ENCODE results near the gene MYO9B. TPM values are rescaled to one million over a fixed set of nuclear protein-coding genes. Genes with fewer than 3 reads are reported as not detected.

The MYO9B gene
- total RNA-seq, 1 donor from 2014 or later = 100 TPM

DNA sequence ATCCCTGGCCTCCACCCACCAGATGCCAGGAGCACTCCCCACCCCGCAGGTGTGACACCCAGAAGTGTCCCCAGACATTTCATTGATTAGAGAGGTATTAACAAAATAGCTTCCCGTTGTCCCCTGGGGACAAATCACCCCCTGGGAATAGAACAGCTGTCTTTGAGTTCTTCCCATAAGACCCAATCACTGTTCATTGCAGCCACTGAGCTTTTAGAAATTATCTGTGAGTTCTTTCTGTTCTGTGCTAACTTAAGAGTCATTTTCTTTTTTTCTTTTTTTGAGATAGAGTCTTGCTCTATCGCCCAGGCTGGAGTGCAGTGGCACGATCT lies 32.8 kb downstream of the MYO9B start:
- DNase-seq (ENCODE audit: extremely low spot score in 2 of 2) = no peak
- intact Hi-C loops (cut with DNase I) = no loop called here
- TF ChIP-seq POLR2AphosphoS5 (IDR thresholded peaks at IDR 0.05; ENCODE audit: insufficient read depth in 1 of 2, low read depth in 1 of 2) = no peak
- Histone ChIP-seq H3K4me1 (peaks cover 64% of the 10 kb centered on the region), H3K27ac (peak overlapping the region; percentile 82), H3K27me3 (no peaks in the 10 kb centered on the region), H3K4me3 (no peak overlapping the region), H3K9me3 (no peaks in the 10 kb centered on the region), H3K36me3 (peaks cover 0 to 14% of the 10 kb centered on the region in 2 donors)

DNA sequence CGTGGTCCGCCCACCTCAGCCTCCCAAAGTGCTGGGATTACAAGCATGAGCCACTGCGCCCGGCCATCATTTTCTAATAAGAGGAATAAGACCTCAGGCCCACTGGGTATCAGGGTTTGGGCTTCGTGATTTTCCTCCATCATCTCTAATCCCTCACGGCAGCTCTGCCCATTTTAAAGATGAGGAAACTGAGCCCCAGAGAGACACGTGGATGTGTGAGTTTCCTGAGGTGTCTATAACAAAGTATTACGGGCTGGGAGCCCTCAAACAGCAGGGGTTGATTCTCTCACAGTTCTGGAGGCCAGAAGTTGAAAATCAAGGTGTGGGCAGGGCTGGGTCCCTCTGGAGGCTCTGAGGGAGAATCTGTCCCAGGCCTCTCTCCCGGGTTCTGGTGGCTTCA lies 33.7 kb downstream of the MYO9B start:
- H3K36me3 ChIP-seq = peaks cover 0 to 5% of the 10 kb centered on the region in 2 donors
- intact Hi-C loops (cut with DNase I) = no loop called here

DNA sequence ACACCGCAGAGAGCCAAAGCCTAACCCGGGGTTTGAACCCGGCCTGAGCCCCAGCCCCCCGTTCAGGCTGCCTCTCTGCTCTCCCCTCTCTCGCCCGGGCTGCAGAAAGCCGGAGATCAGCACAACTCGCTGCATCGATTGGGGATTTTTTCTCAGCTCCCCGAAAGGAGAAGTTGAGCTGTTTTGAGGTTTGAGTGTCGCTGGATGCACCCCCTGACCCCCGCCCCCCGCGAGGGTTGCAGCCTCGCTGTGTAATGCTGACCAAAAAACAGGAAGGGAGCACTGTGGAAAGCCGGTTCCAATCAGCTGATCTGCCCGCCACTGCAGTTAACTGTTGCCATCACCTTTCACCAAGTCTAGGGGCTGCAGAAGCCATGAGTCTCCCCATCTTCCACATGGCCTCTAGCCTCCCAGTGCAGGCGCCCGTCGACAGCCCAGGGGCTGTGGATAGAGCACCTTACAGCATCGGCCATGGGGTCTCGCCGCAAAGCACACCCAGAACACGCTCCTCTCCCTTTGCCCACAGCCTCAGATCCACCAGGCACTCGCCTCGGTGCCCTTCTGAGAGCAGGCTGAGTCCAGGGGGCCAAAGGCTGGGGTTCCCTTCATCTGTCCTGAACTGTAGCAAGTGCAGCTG lies 34.5 kb downstream of the MYO9B start:
- peak in 1 of 2 donors; percentile 32 for TF ChIP-seq POLR2AphosphoS5 (IDR thresholded peaks at IDR 0.05; ENCODE audit: insufficient read depth in 1 of 2, low read depth in 1 of 2)
- TF ChIP-seq, protein P1, sequence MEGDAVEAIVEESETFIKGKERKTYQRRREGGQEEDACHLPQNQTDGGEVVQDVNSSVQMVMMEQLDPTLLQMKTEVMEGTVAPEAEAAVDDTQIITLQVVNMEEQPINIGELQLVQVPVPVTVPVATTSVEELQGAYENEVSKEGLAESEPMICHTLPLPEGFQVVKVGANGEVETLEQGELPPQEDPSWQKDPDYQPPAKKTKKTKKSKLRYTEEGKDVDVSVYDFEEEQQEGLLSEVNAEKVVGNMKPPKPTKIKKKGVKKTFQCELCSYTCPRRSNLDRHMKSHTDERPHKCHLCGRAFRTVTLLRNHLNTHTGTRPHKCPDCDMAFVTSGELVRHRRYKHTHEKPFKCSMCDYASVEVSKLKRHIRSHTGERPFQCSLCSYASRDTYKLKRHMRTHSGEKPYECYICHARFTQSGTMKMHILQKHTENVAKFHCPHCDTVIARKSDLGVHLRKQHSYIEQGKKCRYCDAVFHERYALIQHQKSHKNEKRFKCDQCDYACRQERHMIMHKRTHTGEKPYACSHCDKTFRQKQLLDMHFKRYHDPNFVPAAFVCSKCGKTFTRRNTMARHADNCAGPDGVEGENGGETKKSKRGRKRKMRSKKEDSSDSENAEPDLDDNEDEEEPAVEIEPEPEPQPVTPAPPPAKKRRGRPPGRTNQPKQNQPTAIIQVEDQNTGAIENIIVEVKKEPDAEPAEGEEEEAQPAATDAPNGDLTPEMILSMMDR (IDR thresholded peaks at IDR 0.05) = no peak
- peak overlapping the region; percentile 82 for H3K27ac ChIP-seq
- no peak for DNase-seq (ENCODE audit: extremely low spot score in 2 of 2)
- no peaks in the 10 kb centered on the region for H3K36me3 ChIP-seq
- intact Hi-C loops (cut with DNase I) = no loop called here
- H3K4me3 ChIP-seq = no peak overlapping the region
- H3K27me3 ChIP-seq = no peaks in the 10 kb centered on the region
- no peaks in the 10 kb centered on the region for H3K9me3 ChIP-seq
- peaks cover 69% of the 10 kb centered on the region for H3K4me1 ChIP-seq

More for the DNA sequence above, 33.7 kb downstream of the MYO9B start:
- no peak for TF ChIP-seq POLR2A (IDR thresholded peaks at IDR 0.05)
- TF ChIP-seq, protein P1 (IDR thresholded peaks at IDR 0.05) = no peak
- TF ChIP-seq POLR2AphosphoS5 (IDR thresholded peaks at IDR 0.05; ENCODE audit: insufficient read depth in 1 of 2, low read depth in 1 of 2) = no peak
- H3K4me3 ChIP-seq = no peak overlapping the region
- no peaks in the 10 kb centered on the region for H3K27me3 ChIP-seq
- peaks cover 72% of the 10 kb centered on the region for H3K4me1 ChIP-seq
- DNase-seq (ENCODE audit: extremely low spot score in 2 of 2) = no peak
- no peaks in the 10 kb centered on the region for H3K9me3 ChIP-seq
- peak overlapping the region; percentile 82 for H3K27ac ChIP-seq

DNA sequence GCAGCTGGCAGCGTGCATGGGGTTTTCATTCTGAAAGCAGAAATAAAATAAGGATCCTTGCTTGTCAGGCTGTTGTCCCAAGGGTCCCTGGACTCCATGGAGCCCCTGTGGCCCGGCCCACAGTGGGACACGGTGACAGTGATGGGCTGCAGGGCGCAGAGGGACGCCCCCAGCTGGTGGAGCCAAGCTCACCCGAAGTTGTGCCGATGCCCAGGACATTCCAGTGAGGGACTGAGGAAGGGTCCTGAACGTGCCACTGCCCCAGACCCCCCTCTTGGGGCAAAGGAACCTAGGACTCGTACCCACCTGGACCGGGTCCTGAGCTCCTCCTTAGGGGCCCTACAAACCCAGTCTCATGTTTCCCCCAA lies 35.0 kb downstream of the MYO9B start:
- H3K9me3 ChIP-seq = no peaks in the 10 kb centered on the region
- no peak overlapping the region for H3K4me3 ChIP-seq
- TF ChIP-seq POLR2A (IDR thresholded peaks at IDR 0.05) (no peak), POLR2AphosphoS5 (IDR thresholded peaks at IDR 0.05; ENCODE audit: insufficient read depth in 1 of 2, low read depth in 1 of 2) (no peak)
- TF ChIP-seq, protein P1 (IDR thresholded peaks at IDR 0.05) = no peak
- H3K36me3 ChIP-seq = no peaks in the 10 kb centered on the region
- intact Hi-C loops (cut with DNase I) = no loop called here
- H3K27me3 ChIP-seq = no peaks in the 10 kb centered on the region
- H3K4me1 ChIP-seq = peaks cover 64% of the 10 kb centered on the region
- H3K27ac ChIP-seq = peak overlapping the region; percentile 82
- no peak for DNase-seq (ENCODE audit: extremely low spot score in 2 of 2)

DNA sequence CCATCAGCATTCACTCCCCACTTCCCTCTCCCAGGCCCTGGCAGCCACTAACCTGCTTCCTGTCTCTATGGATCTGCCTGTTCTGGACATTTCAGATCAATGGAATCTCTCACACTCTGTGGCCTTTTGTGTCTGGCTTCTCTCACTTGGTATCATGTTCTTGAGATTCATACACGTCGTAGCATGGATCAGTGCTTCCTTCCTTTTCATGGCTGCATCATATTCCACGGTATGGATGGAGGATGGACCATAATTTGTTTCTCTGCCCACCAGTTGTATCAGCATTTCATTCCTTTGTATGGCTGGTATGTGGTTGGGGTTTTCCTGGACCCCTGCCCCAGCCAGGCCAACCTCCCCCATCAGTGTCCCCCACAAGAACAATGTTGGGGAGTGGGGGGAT lies 36.2 kb downstream of the MYO9B start:
- TF ChIP-seq POLR2AphosphoS5 (IDR thresholded peaks at IDR 0.05; ENCODE audit: insufficient read depth in 1 of 2, low read depth in 1 of 2) (no peak), POLR2A (IDR thresholded peaks at IDR 0.05) (no peak)
- TF ChIP-seq, protein P1 (IDR thresholded peaks at IDR 0.05) = no peak
- Histone ChIP-seq H3K4me1 (peaks cover 65% of the 10 kb centered on the region), H3K27me3 (no peaks in the 10 kb centered on the region), H3K36me3 (no peaks in the 10 kb centered on the region), H3K4me3 (no peak overlapping the region), H3K27ac (peak overlapping the region; percentile 82), H3K9me3 (no peaks in the 10 kb centered on the region)
- DNase-seq (ENCODE audit: extremely low spot score in 2 of 2) = no peak
- intact Hi-C loops (cut with DNase I) = no loop called here

Measured in vagina (tissue), 2 donors.